K562 (cell line): ENCODE results near the gene TENT4B. TPM values are rescaled to one million over a fixed set of nuclear protein-coding genes. Genes with fewer than 3 reads are reported as not detected.

Source experiments
- ARID3B ChIP-seq: fragments of 250-450 bp; sonication (Bioruptor Pico); IDR thresholded peaks from 2 replicates; pipeline ENCODE4 v1.4.0; 2020; ENCODE audit warnings: borderline replicate concordance
- CTCF ChIP-seq, 3 experiments: IDR thresholded peaks in 2 of 3; conservative IDR thresholded peaks in 1 of 3; 2 replicates each; pipeline ENCODE4 v1.5.1; 2011 to 2012; ENCODE audit warnings: low read length in 3 of 3, mild to moderate bottlenecking in 3 of 3, control low read depth in 2 of 3, improper control_type of control experiment in 1 of 3, inconsistent platforms in 1 of 3, low read depth in 1 of 3, mixed read lengths in 1 of 3, moderate library complexity in 1 of 3; ENCODE audit not compliant: insufficient read depth in 2 of 3
- FOXO4 ChIP-seq: fragments of 450-650 bp; formaldehyde crosslinking; IDR thresholded peaks from 2 replicates; pipeline ENCODE4 v1.4.0; 2020; ENCODE audit warnings: mild to moderate bottlenecking, moderate library complexity
- HNRNPH1 ChIP-seq: fragments of 200-400 bp; formaldehyde crosslinking; optimal IDR thresholded peaks from 2 replicates; pipeline ENCODE3; 2017; ENCODE audit warnings: low read depth, mild to moderate bottlenecking, low read length, moderate library complexity
- KAT7 ChIP-seq: sonication (generic); formaldehyde crosslinking; IDR thresholded peaks from 2 replicates; pipeline ENCODE4 v1.8.0; 2022; ENCODE audit warnings: missing genetic modification reagents, mild to moderate bottlenecking, borderline replicate concordance
- KHSRP ChIP-seq: fragments of 450-650 bp; IDR thresholded peaks from 2 replicates; pipeline ENCODE4 v1.6.1; 2017
- LCOR ChIP-seq: sonication (generic); formaldehyde crosslinking; IDR thresholded peaks from 2 replicates; pipeline ENCODE4 v1.8.0; 2022; ENCODE audit warnings: mild to moderate bottlenecking, missing genetic modification reagents
- MTA3 ChIP-seq: fragments of 450-650 bp; formaldehyde crosslinking; IDR thresholded peaks from 2 replicates; pipeline ENCODE4 v1.6.1; 2017; ENCODE audit warnings: mild to moderate bottlenecking, borderline replicate concordance
- NCOA4 ChIP-seq: fragments of 450-650 bp; IDR thresholded peaks from 2 replicates; pipeline ENCODE4 v1.6.1; 2018; ENCODE audit warnings: mild to moderate bottlenecking; ENCODE audit not compliant: partially characterized antibody
- PATZ1 ChIP-seq: fragments of 250-450 bp; sonication (Bioruptor Pico); IDR thresholded peaks from 2 replicates; pipeline ENCODE4 v1.5.0; 2020; ENCODE audit warnings: mild to moderate bottlenecking, borderline replicate concordance
- RFX7 ChIP-seq: fragments of 250-450 bp; sonication (Bioruptor Pico); IDR thresholded peaks from 2 replicates; pipeline ENCODE4 v1.5.1; 2021; ENCODE audit warnings: mild to moderate bottlenecking
- SMARCA5 ChIP-seq: fragments of 450-650 bp; IDR thresholded peaks from 2 replicates; pipeline ENCODE4 v1.6.1; 2016
- SMARCC2 ChIP-seq: fragments of 450-650 bp; IDR thresholded peaks from 2 replicates; pipeline ENCODE4 v1.6.1; 2017; ENCODE audit warnings: antibody characterized with exemption, moderate library complexity, mild to moderate bottlenecking, low read depth
- TBP ChIP-seq: optimal IDR thresholded peaks from 2 replicates; pipeline ENCODE3; 2011; ENCODE audit warnings: low read depth, low read length, improper control_type of control experiment
- TFE3 ChIP-seq: fragments of 450-650 bp; formaldehyde crosslinking; IDR thresholded peaks from 2 replicates; pipeline ENCODE4 v1.4.0; 2020; ENCODE audit warnings: mild to moderate bottlenecking, mixed read lengths
- USF2 ChIP-seq: sonication (generic); formaldehyde crosslinking; IDR thresholded peaks from 2 replicates; pipeline ENCODE4 v1.5.0; 2020; ENCODE audit warnings: missing genetic modification reagents
- ZNF24 ChIP-seq: fragments of 450-650 bp; IDR thresholded peaks from 2 replicates; pipeline ENCODE4 v1.6.1; 2016
- ZNF644 ChIP-seq: fragments of 200-800 bp; sonication (Bioruptor generic); IDR thresholded peaks from 2 replicates; pipeline ENCODE4 v1.6.1; 2016; ENCODE audit warnings: low read depth, missing genetic modification characterization, missing compliant biosample characterization
- ZNF695 ChIP-seq: fragments of 450-650 bp; formaldehyde crosslinking; IDR thresholded peaks from 2 replicates; pipeline ENCODE4 v1.4.0; 2020; ENCODE audit warnings: mild to moderate bottlenecking, moderate library complexity
- ZNF76 ChIP-seq: fragments of 250-450 bp; sonication (Bioruptor Pico); IDR thresholded peaks from 2 replicates; pipeline ENCODE4 v1.4.0; 2020; ENCODE audit warnings: mild to moderate bottlenecking, moderate library complexity, borderline replicate concordance
- polyA plus RNA-seq, 8 experiments: library from polyadenylated mRNA; depleted of rRNA in 4 of 8; stranded (reverse) in 5 of 8; unstranded in 3 of 8; fragments of >200 nt; fragmentation: Nextera tagmentation in 2 of 8; fragmentation: Illumina TruSeq in 1 of 8; extraction: Ambion mirVana in 2 of 8; extraction: Trizol in 1 of 8; gene quantifications; 2 replicates each; pipeline versions ENCODE4 v1.2.1 to v1.2.3, GENCODE V29; 2011 to 2014; ENCODE audit warnings: inconsistent platforms in 1 of 8, missing spikeins in 1 of 8
- total RNA-seq, 7 experiments: library from RNA; depleted of rRNA in 6 of 7; stranded (reverse); fragments of >200 nt in 6 of 7; fragmentation: Illumina TruSeq in 2 of 7; extraction: Trizol in 2 of 7; gene quantifications; 2 replicates each; pipeline versions ENCODE4 v1.2.1 to v1.2.3, GENCODE V29; 2011 to 2021; ENCODE audit warnings: low replicate concordance in 1 of 7

The TENT4B gene
- total and polyA plus RNA-seq, 9 of the 15 experiments (the other 6 are each of a cell fraction or from before 2014, with no cell fraction given), result 5.2 to 8.4 (median 7.0) TPM

- TF ChIP-seq ARID3B, result no peak
- no peak for TF ChIP-seq FOXO4 (CRISPR knock-in tag)
- TF ChIP-seq SMARCC2, result 0 out of 2 replicates have a peak, but pooled peaks have one; percentile 52
- TF ChIP-seq RFX7 (CRISPR knock-in tag), result no peak
- TF ChIP-seq TFE3 (CRISPR knock-in tag), result no peak
- TF ChIP-seq LCOR (CRISPR knock-in tag), result no peak
- no peak for TF ChIP-seq ZNF644 (tag)
- TF ChIP-seq MTA3, result no peak
- TF ChIP-seq KAT7 (CRISPR knock-in tag), result no peak
- TF ChIP-seq CTCF (IDR thresholded peaks at IDR 0.05 in 2 of 3, conservative IDR thresholded peaks at IDR 0.05 in 1 of 3; ENCODE audit: insufficient read depth in 2 of 3, low read depth in 1 of 3, low read length in 3 of 3), result no peak
- TF ChIP-seq HNRNPH1, result no peak
- TF ChIP-seq ZNF695 (CRISPR knock-in tag), result no peak
- no peak for TF ChIP-seq PATZ1 (CRISPR knock-in tag)
- no peak for TF ChIP-seq USF2
- no peak for TF ChIP-seq ZNF76 (CRISPR knock-in tag)
- peak; percentile 55; the same call in 1 of the 2 replicates for TF ChIP-seq SMARCA5
- TF ChIP-seq KHSRP, result no peak
- TF ChIP-seq NCOA4, result no peak
- TF ChIP-seq ZNF24, result no peak
- peak; percentile 24 for TF ChIP-seq TBP
Observed at GRCh38 chr16:50229149-50229726, 76.1 kb downstream of the TENT4B start (continued).
